WTC11 (cell line): Measurements from ENCODE around the gene HMCN1. TPM values are rescaled to one million over a fixed set of nuclear protein-coding genes. Genes with fewer than 3 reads are reported as not detected.

Source experiments
- ATAC-seq: fragments of 200-7000 bp; cut with Tn5 transposase; 2 replicates; pipeline ENCODE4 v1.10.0; 2021; ENCODE audit warnings: mild to moderate bottlenecking, moderate library complexity
- CTCF ChIA-PET: fragments of 300-600 bp; sonication (Branson Sonifier 250); formaldehyde crosslinking; loops from one replicate; lab custom pipeline; 2021; ENCODE audit warnings: antibody characterized with exemption; lab: Charles Lee
- POLR2A ChIA-PET: fragments of 350-600 bp; sonication (Branson Sonifier 250); formaldehyde crosslinking; loops from one replicate; lab custom pipeline; 2021; ENCODE audit warnings: antibody characterized with exemption; lab: Charles Lee
- DNase-seq: peaks from one replicate; pipeline ENCODE4 v3.0.0; 2021; ENCODE audit warnings: low spot score
- H3K27ac Mint-ChIP-seq: 2 replicates; pipeline ENCODE4 v1.8.0; 2021; ENCODE audit warnings: mixed read lengths
- H3K27me3 Mint-ChIP-seq: 2 replicates; pipeline ENCODE4 v1.8.0; 2021; ENCODE audit warnings: low read depth, mild to moderate bottlenecking, moderate library complexity, mixed read lengths
- H3K36me3 Mint-ChIP-seq: 2 replicates; pipeline ENCODE4 v1.8.0; 2021; ENCODE audit warnings: mixed read lengths
- H3K4me1 Mint-ChIP-seq: 2 replicates; pipeline ENCODE4 v1.8.0; 2022; ENCODE audit warnings: mixed read lengths
- H3K4me3 Mint-ChIP-seq: 2 replicates; pipeline ENCODE4 v1.8.0; 2021; ENCODE audit warnings: mild to moderate bottlenecking, moderate library complexity, mixed read lengths
- H3K9me3 Mint-ChIP-seq: 2 replicates; pipeline ENCODE4 v1.8.0; 2021; ENCODE audit warnings: mixed read lengths
- AFF4 ChIP-seq: sonication (generic); formaldehyde crosslinking; IDR thresholded peaks from 2 replicates; pipeline ENCODE4 v1.8.1; 2023; ENCODE audit warnings: mild to moderate bottlenecking, missing genetic modification reagents, borderline replicate concordance
- ATF2 ChIP-seq: sonication (generic); formaldehyde crosslinking; IDR thresholded peaks from 2 replicates; pipeline ENCODE4 v1.8.1; 2022; ENCODE audit warnings: low read depth, missing genetic modification reagents, borderline replicate concordance
- ELF4 ChIP-seq: sonication (generic); formaldehyde crosslinking; IDR thresholded peaks from 2 replicates; pipeline ENCODE4 v1.8.1; 2022; ENCODE audit warnings: low read depth, mild to moderate bottlenecking, moderate library complexity, missing genetic modification reagents
- EMX1 ChIP-seq: fragments of 250-450 bp; sonication (Bioruptor Pico); IDR thresholded peaks from 2 replicates; pipeline ENCODE4 v1.8.0; 2021; ENCODE audit warnings: mild to moderate bottlenecking
- FOXK1 ChIP-seq: sonication (generic); formaldehyde crosslinking; IDR thresholded peaks from 2 replicates; pipeline ENCODE4 v1.8.0; 2022; ENCODE audit warnings: mild to moderate bottlenecking, moderate library complexity, missing genetic modification reagents
- FOXP4 ChIP-seq: sonication (generic); formaldehyde crosslinking; IDR thresholded peaks from 2 replicates; pipeline ENCODE4 v1.8.0; 2022; ENCODE audit warnings: mild to moderate bottlenecking, missing genetic modification reagents
- HMGA2 ChIP-seq: fragments of 250-450 bp; sonication (Bioruptor Pico); IDR thresholded peaks from 2 replicates; pipeline ENCODE4 v1.4.0; 2021; ENCODE audit warnings: mild to moderate bottlenecking, moderate library complexity
- KAT7 ChIP-seq: sonication (generic); formaldehyde crosslinking; IDR thresholded peaks from 2 replicates; pipeline ENCODE4 v1.8.1; 2023; ENCODE audit warnings: missing genetic modification reagents, mild to moderate bottlenecking, borderline replicate concordance
- NR1H2 ChIP-seq: sonication (generic); formaldehyde crosslinking; IDR thresholded peaks from 2 replicates; pipeline ENCODE4 v1.9.0; 2021; ENCODE audit warnings: mild to moderate bottlenecking, moderate library complexity, missing genetic modification reagents
- PREB ChIP-seq: sonication (generic); formaldehyde crosslinking; IDR thresholded peaks from 2 replicates; pipeline ENCODE4 v1.8.1; 2022; ENCODE audit warnings: mild to moderate bottlenecking, missing genetic modification reagents, moderate library complexity, borderline replicate concordance
- RELA ChIP-seq: sonication (generic); formaldehyde crosslinking; IDR thresholded peaks from 2 replicates; pipeline ENCODE4 v1.8.1; 2022; ENCODE audit warnings: missing genetic modification reagents, mild to moderate bottlenecking, borderline replicate concordance
- SP1 ChIP-seq: sonication (generic); formaldehyde crosslinking; conservative IDR thresholded peaks from 2 replicates; pipeline ENCODE4 v1.8.1; 2022; ENCODE audit warnings: missing genetic modification reagents
- STAT6 ChIP-seq: sonication (generic); formaldehyde crosslinking; conservative IDR thresholded peaks from 2 replicates; pipeline ENCODE4 v1.8.1; 2023; ENCODE audit warnings: mild to moderate bottlenecking, low read depth, missing genetic modification reagents, moderate library complexity
- USF2 ChIP-seq: sonication (generic); formaldehyde crosslinking; IDR thresholded peaks from 2 replicates; pipeline ENCODE4 v1.8.1; 2023; ENCODE audit warnings: mild to moderate bottlenecking, missing genetic modification reagents, moderate library complexity
- ZNF121 ChIP-seq: sonication (generic); formaldehyde crosslinking; IDR thresholded peaks from 2 replicates; pipeline ENCODE4 v1.8.0; 2023; ENCODE audit warnings: missing genetic modification reagents
- ZNF512 ChIP-seq: sonication (generic); formaldehyde crosslinking; IDR thresholded peaks from 2 replicates; pipeline ENCODE4 v1.8.1; 2022; ENCODE audit warnings: missing genetic modification reagents, borderline replicate concordance
- total RNA-seq: library from RNA; stranded (reverse); gene quantifications from 3 replicates; pipeline ENCODE4 v1.2.3, GENCODE V29; 2021

HMCN1 gene
- total RNA-seq, 1 experiment from 2014 or later: 5.6 TPM

- no peak for TF ChIP-seq ZNF512 (CRISPR knock-in tag)
- TF ChIP-seq EMX1 (CRISPR knock-in tag): no peak
- no peak for TF ChIP-seq FOXP4
- TF ChIP-seq RELA (CRISPR knock-in tag): no peak
- no peak for TF ChIP-seq AFF4 (CRISPR knock-in tag)
- no peak for TF ChIP-seq KAT7
- TF ChIP-seq, all 79 proteins: peak for 0
These were observed 6.5 kb upstream of the HMCN1 start (continued) for GRCh38 chr1:185727726-185728125.

- no peak for ATAC-seq
- ChIA-PET POLR2A (no interaction called here), CTCF (interaction anchor here (3.7 kb wide), 1 partner anchor 11 kb away, joined by 66 read pairs; no protein-coding TSS in a partner anchor)
- no peaks in the 10 kb centered on the region for H3K9me3 Mint-ChIP-seq
- H3K27me3 Mint-ChIP-seq: peaks cover 22% of the 10 kb centered on the region
- no peak overlapping the region for H3K27ac Mint-ChIP-seq
- TF ChIP-seq ATF2 (CRISPR knock-in tag) (no peak), NR1H2 (no peak), ZNF121 (CRISPR knock-in tag) (no peak), KAT7 (no peak), FOXK1 (CRISPR knock-in tag) (no peak), AFF4 (CRISPR knock-in tag) (no peak), SP1 (CRISPR knock-in tag) (no peak), STAT6 (CRISPR knock-in tag) (no peak), USF2 (CRISPR knock-in tag) (no peak), ELF4 (CRISPR knock-in tag) (no peak), HMGA2 (CRISPR knock-in tag) (no peak), PREB (CRISPR knock-in tag) (no peak)
- no peak overlapping the region for H3K4me3 Mint-ChIP-seq
- peaks cover 29% of the 10 kb centered on the region for H3K4me1 Mint-ChIP-seq
- no peaks in the 10 kb centered on the region for H3K36me3 Mint-ChIP-seq
- no peak for DNase-seq
These were observed 2.7 kb upstream of the HMCN1 start for GRCh38 chr1:185731446-185731845.
